HG03064 (cell line): ENCODE results near the gene DPP6.

Source experiments
- ATAC-seq: cut with Tn5 transposase; IDR thresholded peaks from one replicate; pipeline ENCODE4 v1.9.1; 2021; ENCODE audit warnings: low read depth; ENCODE audit not compliant: unreplicated experiment

Gene DPP6

DNA sequence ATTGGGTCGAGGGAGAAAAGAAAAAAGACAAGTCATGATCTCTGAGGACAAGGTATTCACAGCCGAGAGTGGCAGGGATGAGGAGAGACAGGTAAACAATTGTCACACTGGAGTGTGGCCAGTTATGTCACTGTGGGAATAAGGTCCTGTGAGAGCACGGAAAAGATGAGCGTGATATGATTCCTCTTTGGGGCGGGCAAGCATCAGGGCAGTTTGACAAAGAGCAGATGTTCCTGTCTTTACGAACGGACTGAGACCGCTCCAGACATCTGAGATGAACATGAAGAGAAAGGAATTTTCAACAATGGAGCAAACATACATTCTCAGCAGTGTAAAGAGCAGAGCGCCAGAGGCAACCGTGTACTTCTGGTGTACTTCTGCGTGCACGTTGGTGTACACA is 278.1 kb downstream of the DPP6 start:
- ATAC-seq: no peak

DNA sequence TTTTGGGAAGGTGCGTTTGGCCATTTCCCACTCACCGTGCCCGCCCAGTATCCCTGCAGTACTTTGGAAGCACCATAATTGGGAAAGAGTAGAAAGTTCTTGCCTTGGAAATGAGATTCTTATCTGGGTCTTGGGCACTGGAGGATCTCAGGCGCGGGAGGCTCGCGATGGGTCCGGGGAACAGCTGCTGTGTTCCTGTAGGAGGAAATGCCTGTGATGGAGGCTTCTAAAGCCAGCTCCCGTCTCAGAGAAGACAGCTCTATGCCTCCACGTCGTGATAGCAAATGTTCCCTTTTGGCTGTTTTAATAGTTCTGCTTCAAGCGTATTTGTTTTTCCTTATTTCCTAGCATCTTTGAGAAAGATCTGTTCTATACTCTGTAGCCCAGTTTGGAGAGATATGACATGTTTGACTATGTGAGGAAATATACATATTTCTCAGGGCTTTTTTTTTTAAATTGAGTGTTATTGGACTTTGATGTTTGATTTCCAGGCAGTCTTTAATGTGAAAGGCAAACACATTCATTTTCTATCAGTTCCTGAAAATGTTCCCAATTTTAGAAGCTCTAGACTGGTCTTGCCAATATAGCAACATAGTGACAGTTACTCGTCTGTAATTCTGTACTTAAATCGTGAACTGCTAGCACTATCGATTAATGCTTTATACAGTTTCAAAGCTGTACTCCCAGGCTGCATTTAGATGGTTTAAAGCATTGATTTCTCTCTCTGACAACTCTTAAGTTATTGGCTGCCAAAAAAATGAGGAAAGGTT is 280.8 kb downstream of the DPP6 start:
- no peak for ATAC-seq

DNA sequence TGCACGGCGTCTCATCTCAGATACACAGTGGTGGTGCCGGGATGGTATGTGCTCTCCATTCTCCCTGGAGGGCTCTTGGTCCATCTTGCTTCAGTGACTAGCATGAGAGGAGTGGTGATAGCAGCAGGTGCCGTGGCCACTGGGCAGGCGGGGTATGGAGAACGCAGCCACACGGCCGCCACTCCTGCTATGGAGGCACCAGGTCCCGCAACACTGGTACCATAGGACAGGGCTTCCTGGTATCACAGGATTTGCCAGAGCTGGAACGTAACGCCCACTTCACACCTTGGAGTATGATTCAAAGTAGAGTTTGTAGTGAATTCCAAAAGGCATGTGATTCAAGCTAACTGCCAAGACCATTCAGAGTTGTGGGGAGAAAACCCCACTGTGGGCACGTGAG is 284.1 kb downstream of the DPP6 start:
- no peak for ATAC-seq

DNA sequence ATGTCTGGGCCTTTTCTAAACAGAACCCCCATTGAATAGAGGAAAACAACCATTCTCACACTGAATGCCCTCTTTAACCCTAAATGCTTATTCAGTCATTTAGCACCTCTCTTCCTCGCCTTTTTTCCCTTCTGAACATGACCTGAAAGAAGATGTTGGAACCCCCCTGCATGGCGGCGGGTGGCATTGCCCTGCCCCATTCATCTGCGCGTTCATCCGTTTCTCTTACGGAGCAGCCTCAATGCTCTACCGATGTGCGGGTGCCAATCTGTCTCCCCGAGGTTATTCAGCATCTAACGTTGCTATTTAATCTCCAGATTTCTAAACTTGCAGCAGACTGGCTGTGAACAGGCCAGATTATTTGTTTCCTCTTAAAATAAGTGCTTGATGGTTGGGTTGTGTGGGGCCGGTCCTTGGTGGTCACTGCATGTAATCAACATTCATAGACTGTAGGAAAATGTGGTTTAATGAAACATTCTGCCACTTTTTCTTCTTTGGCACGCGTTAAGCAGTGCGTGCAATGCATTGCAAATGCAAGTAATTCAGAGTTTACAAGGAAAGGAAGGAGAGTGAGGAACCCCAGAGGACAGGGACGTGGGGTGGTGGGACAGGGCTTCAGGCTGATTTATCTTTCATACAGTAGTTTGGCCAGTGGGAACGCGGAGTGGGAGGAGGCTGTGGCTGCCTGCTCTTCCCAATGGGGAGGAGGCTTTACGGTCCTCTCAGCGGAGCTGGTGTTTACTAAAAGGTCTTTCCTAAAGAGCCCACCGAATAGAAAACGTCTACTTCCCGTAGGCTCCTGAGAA is 286.7 kb downstream of the DPP6 start:
- ATAC-seq: no peak

DNA sequence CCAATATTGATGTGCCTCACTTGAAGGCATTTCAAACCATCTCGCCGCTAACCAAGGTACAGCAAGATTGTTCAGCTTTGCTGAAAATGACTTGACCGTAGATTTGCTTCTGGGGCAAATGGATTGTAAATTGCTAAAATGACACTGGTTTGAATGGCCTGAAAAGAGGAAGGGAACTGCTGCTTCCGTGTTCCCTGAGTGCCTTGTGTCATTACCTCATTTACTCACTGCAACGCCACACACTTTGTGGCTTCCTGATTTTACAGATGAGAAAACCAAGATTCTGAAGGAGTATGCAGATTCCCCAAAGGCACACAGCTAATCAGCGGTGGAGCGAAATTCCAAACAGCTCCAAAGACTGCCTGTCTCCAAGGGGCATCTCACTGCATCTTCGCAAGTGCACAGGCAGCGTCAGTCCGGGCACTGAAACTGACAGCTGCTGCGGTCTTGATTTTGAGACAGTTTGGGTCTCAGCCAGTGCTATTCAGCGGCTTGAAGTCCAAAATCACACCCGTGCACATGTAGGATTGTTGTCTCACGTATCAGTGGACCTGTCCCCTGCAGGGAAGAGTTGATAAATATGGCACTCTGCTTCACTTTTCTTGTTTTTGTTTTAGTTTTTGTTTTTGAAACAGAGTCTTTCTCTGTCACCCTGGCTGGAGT is 290.9 kb downstream of the DPP6 start:
- ATAC-seq: no peak

DNA sequence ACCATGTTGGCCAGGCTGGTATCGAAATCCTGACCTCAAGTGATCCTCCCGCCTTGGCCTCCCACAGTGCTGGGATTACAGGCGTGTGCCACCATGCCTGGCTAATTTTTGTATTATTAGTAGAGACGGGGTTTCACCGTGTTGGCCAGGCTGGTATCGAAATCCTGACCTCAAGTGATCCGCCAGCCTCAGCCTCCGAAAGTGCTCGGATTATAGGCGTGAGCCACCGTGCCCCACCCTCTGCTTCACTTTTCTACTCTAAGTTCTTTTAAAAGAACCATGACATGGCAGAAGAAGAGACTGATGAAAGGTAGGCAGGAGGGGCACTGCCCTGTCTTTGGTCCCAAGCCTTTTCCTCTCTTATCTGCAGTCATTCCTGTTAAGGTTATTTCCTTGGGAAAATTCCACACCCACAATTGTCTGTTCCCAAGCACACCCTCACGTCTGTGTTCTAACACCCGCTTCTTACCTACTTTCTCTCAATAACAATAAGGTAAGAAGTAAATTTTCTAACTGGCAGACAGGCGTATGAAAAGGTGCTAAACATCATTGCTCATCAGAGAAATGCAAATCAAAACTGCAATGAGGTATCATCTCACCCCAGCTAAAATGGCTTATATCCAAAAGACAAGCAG is 291.7 kb downstream of the DPP6 start:
- ATAC-seq: no peak

DNA sequence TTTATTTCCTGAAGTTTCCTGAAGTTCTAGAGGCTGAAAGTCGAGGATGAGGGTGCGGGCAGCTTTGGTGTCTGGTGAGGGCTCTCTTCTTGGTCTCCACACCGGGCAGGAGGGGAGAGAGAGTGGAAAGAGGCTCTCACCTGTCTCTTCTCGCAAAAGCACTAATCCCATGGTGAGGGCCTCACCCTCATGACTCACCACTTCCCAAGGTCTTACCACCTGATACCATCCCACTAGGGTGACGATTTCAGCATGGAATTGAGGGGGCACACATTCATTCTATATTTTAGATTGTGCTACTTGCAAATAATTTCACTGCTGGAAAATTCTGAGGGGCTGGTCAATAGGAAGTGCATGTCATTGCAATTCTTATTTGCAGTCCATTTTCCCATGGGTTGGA is 292.9 kb downstream of the DPP6 start:
- ATAC-seq: no peak

DNA sequence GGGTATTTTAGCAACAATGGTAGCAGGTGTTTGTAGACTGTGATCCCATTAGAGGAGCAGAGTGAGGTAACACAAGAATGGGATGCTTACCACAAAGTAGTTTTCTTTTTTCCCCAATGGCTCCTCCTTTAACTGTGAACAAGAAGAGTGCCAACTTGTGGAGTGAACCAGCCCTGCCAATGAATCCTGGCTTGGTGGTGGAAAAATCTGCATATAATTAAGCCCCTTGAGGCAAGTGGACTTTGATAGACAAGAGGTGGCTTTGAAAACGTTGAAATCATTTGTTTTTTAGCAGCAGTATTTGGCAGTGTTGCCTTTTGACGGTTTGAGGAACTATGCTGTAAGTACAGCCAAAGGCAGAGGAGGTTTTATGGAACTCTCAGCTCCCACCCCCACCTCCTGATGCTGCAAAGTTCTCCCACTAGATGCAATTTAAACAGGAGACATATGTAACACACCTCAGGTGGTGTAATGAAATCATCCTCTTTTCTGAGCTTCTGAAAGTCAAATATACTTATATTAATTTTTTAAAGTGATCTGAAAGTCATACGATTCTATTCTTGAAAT is 295.6 kb downstream of the DPP6 start:
- ATAC-seq: no peak

DNA sequence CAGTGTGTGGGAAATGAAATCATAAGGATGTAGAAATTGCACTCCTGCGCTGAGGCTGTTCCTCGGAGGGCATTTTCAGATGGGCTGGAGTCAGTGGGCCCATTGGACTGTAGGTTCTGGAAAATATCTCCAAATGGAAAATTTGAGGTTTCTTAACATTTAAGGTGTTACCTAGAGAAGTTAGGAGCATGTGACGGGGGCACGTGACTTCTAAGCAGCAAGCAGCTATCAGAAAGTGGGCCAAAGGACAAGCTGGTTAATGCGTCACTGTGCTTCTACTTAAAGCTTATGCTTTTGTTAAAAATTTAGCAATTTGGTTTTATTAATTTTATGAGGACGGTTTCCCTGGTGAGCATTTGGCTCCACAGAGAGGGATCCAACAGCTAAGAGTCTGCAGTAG is 298.7 kb downstream of the DPP6 start:
- no peak for ATAC-seq

DNA sequence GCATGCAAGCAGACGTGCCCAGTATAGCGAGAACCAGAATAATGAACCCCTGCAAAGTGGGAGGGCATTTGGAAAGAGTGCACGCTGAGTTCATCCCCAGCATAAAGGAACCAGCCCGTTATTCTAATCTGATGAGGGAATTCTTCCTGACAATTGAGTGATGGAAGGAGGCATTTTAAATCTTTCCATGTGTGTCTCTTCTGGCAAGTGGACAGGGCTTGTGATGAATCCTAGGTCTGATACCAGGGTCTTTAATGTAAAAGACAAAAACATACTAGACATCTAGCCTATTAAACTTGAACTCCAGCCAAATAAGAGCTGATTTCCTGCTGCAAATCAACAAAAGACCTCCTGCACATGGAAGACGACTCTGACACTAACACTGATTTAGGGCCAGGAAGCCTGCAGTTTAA is 301.2 kb downstream of the DPP6 start:
- no peak for ATAC-seq

DNA sequence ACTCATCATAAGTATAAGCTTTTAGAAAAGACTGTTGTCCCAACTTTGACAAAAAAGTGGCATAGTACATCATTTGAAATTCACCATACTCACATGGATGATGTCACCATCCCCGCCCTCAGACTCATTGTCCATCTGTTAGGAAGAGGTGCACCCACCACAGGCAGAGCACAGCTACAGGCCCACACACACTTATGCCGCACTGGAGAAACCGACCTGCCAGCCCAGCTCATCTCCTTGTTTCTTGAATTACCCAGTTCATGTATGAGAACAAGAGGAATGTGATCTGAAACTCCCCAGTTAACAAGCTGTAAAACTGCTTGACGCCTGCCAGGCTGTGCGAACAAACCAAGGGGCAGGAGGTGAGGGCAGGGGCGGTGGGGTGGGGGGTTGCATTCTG is 312.0 kb downstream of the DPP6 start:
- ATAC-seq: no peak

DNA sequence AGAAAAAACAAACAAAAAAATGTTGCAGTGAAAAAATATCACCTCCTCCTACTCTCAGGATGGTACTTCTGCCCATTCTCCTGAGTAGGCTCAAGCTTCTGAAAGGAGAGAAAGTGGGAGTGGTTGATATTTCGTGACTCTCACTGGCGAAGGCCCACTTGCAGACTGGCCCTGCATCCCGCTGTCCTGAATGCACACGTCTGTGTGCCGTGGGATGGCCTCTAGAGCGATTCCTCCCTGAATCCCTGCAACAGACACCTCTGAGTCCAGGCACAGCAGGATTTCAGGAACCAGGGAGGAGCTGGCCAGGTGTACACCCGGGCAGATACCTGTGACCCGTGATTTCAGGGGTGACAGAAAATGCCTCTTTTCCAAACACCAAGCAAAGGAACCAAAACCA is 319.2 kb downstream of the DPP6 start:
- no peak for ATAC-seq

DNA sequence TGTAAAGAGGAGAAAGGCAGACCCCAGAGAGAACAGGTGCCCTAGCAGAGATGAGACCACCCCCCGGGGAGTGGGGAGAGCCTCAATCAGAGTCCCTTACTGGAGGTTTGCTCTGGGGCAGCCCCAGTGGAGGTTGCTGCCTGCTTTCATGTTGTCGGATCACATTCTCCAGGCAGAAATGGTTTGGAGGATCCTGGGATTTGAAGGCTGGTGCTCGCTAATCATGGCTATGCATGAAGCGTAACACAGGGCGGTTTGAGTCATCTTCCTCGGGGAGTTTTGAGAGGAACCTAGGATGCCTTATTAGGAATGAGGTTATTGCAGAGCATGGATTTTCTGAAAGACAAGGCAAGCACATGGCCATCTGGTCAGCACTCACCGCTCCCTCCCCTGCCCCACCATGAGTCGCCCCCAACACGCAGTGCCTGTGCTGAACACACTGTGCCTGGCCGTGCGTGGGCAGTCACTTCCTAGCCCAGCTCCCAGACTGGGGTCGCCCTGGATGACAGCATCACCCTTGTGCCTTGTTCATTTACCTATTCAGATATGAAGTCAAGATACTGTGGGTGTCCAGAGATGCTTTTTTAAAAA is 319.9 kb downstream of the DPP6 start:
- ATAC-seq: no peak

DNA sequence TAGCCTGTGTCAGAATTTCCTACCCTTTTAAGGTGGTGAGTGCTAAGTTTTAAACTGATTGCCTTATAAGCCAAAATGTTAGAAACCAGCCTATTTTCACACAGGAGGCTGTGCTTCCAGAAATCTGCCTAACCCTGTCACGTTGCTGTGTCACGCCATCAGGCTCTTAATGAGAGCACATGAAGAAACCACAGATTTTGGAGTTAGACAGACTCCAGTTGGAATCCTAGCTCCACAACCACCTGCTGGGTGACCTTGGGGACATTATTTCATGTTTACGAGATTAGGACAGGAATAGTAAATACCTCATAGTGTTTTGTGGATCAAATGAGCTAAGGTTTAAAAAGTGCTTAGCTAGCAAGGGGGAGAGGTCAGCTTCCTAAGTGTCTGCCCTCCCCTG is 321.8 kb downstream of the DPP6 start:
- ATAC-seq: no peak

DNA sequence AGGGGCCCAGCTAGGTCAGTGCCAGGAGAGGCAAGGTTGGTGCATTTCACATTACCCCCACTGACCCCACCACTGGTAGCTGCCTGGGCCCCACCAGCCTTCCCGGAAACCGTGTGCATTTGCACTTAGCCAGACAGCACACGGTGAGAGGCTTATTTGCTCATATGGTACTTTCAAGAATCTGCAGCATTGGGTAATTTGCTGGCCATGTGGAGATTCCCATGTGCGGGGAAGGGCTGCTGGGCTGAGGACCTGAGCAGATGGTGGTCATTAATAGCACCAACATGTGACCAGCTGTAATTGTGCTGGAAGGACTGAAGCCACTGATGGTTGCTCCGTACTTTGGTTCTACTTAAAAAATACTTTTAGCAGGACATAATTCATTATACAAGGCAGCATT is 323.8 kb downstream of the DPP6 start:
- no peak for ATAC-seq

DNA sequence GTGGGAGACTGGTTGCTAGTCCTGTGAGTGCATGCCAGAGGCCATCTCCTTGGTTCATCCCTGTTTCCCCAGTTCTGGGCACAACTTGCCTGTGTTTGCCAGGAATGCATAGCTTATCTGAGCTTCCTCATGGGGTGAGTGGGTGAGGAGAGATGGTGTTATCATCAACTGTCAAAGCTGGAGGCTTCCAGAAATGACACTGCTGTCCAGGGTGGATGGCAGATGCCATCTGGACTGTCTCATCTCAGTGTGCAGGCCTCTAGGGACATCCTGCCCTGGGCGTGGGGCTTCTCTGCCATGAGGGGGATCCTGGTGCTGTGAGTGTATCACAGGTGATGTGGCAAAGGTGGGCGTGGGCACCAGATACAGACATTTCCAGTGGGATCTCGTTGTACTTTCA is 328.6 kb downstream of the DPP6 start:
- no peak for ATAC-seq

DNA sequence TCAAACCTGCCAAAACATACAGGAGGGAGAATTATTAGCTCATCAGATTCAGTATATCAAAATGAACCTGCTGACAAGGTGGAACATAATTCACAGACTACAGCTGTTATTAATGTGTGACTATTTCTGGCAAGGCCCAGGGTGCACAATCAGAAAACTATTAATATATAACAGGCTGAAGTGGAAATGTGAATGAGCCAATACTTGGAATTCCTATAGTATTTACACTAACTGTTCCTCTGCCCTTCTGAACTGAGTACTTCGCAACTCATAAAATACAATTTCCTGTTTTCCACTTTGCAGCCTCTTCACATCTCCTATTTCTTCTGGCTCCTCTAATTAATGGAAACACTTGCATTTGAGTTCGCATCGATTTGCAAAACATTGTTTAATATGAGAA is 330.8 kb downstream of the DPP6 start:
- no peak for ATAC-seq

DNA sequence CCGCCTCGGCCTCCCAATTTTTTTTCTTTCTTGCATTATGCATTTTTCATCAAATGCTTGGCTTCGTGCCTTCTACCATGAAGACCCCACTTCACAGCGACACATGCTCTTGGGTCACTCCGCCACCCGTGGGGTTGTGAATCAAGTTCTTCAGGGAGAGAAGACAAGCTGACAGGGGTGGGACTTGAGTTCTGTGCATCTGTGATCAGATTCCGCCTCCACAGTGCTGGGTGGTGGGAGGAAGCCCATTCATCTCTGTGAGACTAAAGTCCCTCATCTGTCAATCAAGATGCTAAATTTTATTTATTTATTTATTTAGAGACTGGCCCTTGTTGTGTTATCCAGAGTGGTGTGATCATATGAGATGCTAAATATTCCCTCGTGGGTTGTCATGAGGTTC is 333.0 kb downstream of the DPP6 start:
- ATAC-seq: no peak

DNA sequence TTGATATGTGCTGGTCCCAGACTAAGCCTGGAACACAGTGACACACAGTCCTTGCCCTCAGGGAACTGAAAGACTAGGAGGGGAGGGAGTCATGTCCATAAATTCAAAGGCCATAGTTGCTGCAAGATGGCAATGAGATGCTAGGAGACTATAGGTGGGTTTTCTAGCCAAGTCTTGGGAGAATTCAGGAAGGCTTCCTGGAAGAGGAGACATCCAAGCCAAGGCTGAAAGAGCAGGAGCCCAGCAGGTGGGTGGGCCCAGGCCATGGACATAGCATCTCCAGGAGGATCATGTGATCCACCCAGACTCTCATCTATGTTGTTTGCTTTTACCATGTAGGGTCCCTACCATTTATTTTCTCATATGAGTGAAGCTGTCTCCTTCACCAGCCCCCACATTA is 335.1 kb downstream of the DPP6 start:
- no peak for ATAC-seq

DNA sequence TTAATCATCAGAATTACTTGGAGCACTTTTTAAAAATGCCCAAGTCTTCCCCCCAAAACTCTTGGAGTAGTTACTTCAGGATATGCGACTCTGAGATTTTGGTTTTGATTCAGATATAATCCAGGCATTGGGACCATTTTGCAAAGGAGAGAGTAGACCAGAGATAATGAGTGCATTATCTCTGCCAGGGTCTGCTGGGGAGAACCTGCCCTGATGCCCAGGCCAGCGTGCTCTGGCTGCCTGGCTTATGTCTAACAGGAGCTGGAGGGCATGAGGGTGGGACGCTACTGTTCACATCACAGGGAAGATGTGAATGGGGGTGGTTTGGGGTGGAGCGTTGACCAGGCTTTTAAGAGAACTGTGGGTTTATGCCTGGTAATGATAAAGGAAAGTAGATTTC is 336.2 kb downstream of the DPP6 start:
- ATAC-seq: no peak
